Right lobe of liver (tissue), 4 donors: ENCODE data around the gene JMJD4.

ENCODE experiments used
- POLR2A ChIP-seq: fragments of 450-650 bp; IDR thresholded peaks from one replicate; pipeline ENCODE4 v1.6.1; 2017; ENCODE audit warnings: antibody characterized with exemption, mild to moderate bottlenecking
- TF ChIP-seq, protein P1 (sequence below), 4 donors: fragments of 200-600 bp in 3 of 4; fragments of 450-650 bp in 1 of 4; IDR thresholded peaks; one replicate each; pipeline versions ENCODE4 v1.5.1 to v1.8.0; 2016 to 2022; ENCODE audit warnings: antibody characterized with exemption in 4 of 4, mild to moderate bottlenecking in 2 of 4
- donor health status: DM: no; HTN: no; CAD: no.
- donor health status: DM: no; HTN: no; CAD: no.
- donor health status: DM: no; HTN: yes; CAD: no.

DNA sequence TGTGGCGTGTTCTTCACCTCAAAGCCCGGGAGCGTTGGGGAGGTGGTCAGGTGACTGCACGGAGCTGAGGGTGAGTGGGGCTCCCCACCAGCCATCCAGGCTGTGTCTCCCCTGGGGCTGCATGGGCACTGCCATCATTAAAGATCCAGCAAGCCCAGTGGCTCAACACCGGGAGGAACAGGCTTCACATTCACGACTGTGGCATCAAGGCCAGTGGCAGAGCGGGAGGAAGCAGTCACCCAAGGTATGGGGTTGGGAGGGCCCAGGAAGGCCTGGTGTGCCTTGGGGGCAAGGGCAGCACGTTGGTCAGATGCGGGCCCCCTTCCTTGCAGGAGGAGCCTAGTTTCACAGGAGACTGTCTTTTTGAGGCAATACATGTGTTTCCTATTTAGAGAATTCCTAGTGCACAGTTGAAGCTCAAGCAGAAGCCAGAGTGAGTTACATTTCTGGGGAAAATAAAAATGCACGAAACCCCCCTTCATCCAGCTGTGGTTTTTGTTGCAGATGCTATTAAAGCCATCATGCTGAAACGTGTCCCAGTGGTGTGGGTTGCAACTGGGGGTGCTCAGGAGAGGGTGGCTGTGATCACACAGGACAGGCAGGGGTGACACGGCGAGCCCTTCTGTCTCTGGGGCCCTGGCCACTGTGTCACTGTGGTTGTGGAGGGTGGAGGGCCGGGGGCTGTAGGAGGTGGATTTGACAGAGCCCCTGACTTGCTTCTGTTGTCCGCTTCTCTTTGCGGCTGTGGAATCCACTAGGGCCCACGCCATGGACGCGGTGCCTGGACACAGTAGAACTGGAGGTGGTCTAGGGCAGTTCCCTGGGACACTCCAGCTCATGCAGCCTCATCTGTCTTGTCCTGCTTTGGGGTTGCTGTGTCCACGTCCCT lies 34.2 kb upstream of the JMJD4 start:
- TF ChIP-seq, protein P1, sequence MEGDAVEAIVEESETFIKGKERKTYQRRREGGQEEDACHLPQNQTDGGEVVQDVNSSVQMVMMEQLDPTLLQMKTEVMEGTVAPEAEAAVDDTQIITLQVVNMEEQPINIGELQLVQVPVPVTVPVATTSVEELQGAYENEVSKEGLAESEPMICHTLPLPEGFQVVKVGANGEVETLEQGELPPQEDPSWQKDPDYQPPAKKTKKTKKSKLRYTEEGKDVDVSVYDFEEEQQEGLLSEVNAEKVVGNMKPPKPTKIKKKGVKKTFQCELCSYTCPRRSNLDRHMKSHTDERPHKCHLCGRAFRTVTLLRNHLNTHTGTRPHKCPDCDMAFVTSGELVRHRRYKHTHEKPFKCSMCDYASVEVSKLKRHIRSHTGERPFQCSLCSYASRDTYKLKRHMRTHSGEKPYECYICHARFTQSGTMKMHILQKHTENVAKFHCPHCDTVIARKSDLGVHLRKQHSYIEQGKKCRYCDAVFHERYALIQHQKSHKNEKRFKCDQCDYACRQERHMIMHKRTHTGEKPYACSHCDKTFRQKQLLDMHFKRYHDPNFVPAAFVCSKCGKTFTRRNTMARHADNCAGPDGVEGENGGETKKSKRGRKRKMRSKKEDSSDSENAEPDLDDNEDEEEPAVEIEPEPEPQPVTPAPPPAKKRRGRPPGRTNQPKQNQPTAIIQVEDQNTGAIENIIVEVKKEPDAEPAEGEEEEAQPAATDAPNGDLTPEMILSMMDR (IDR thresholded peaks at IDR 0.05), result no peak
- TF ChIP-seq POLR2A, result no peak
